K562 (cell line): ENCODE measurements around the gene UIMC1. TPM values are rescaled to one million over a fixed set of nuclear protein-coding genes. Genes with fewer than 3 reads are reported as not detected.
A peak's percentile ranks its signal among the peaks of the same experiment; 100 is the strongest.

Experiments used
- E2F6 ChIP-seq, 2 experiments: IDR thresholded peaks; 2 replicates each; pipeline ENCODE4 v1.6.1; 2011; ENCODE audit warnings: borderline replicate concordance in 1 of 2, control low read depth in 1 of 2, low read depth in 1 of 2, low read length in 1 of 2, mild to moderate bottlenecking in 1 of 2, mixed read lengths in 1 of 2, moderate library complexity in 1 of 2; ENCODE audit not compliant: insufficient read depth in 1 of 2, insufficient read length in 1 of 2, poor library complexity in 1 of 2, severe bottlenecking in 1 of 2; ENCODE audit errors: extremely low read depth in 1 of 2
- EP400 ChIP-seq: fragments of 450-650 bp; IDR thresholded peaks from 2 replicates; pipeline ENCODE4 v1.6.1; 2017; ENCODE audit warnings: antibody characterized with exemption, mild to moderate bottlenecking, moderate library complexity
- ID3 ChIP-seq, 2 experiments: fragments of 250-450 bp in 1 of 2; fragments of 450-650 bp in 1 of 2; sonication (Bioruptor Pico) in 1 of 2; IDR thresholded peaks; 2 replicates each; pipeline versions ENCODE4 v1.6.1 to v1.8.0; 2016 to 2021; ENCODE audit warnings: mild to moderate bottlenecking in 2 of 2, moderate library complexity in 2 of 2, missing compliant biosample characterization in 1 of 2, missing genetic modification characterization in 1 of 2
- MYBL2 ChIP-seq, 2 experiments: fragments of 450-650 bp in 1 of 2; sonication (generic) in 1 of 2; formaldehyde crosslinking in 1 of 2; IDR thresholded peaks; 2 replicates each; pipeline versions ENCODE4 v1.6.1 to v1.8.1; 2017 to 2022; ENCODE audit warnings: borderline replicate concordance in 1 of 2, inconsistent platforms in 1 of 2, low read depth in 1 of 2, mild to moderate bottlenecking in 1 of 2, missing genetic modification reagents in 1 of 2, moderate library complexity in 1 of 2
- ZBTB49 ChIP-seq: sonication (generic); formaldehyde crosslinking; IDR thresholded peaks from 2 replicates; pipeline ENCODE4 v1.8.0; 2022; ENCODE audit warnings: missing genetic modification reagents, mild to moderate bottlenecking, borderline replicate concordance
- ZNF174 ChIP-seq: fragments of 250-450 bp; sonication (Bioruptor Pico); IDR thresholded peaks from 2 replicates; pipeline ENCODE4 v1.4.0; 2020; ENCODE audit warnings: mild to moderate bottlenecking
- ZNF609 ChIP-seq: sonication (generic); formaldehyde crosslinking; IDR thresholded peaks from 2 replicates; pipeline ENCODE4 v1.8.1; 2023; ENCODE audit warnings: missing genetic modification reagents, mild to moderate bottlenecking, borderline replicate concordance
- polyA plus RNA-seq, 8 experiments: library from polyadenylated mRNA; depleted of rRNA in 4 of 8; stranded (reverse) in 5 of 8; unstranded in 3 of 8; fragments of >200 nt; fragmentation: Nextera tagmentation in 2 of 8; fragmentation: Illumina TruSeq in 1 of 8; extraction: Ambion mirVana in 2 of 8; extraction: Trizol in 1 of 8; gene quantifications; 2 replicates each; pipeline versions ENCODE4 v1.2.1 to v1.2.3, GENCODE V29; 2011 to 2014; ENCODE audit warnings: inconsistent platforms in 1 of 8, missing spikeins in 1 of 8
- total RNA-seq, 7 experiments: library from RNA; depleted of rRNA in 6 of 7; stranded (reverse); fragments of >200 nt in 6 of 7; fragmentation: Illumina TruSeq in 2 of 7; extraction: Trizol in 2 of 7; gene quantifications; 2 replicates each; pipeline versions ENCODE4 v1.2.1 to v1.2.3, GENCODE V29; 2011 to 2021; ENCODE audit warnings: low replicate concordance in 1 of 7
- TF ChIP-seq, protein P1 (sequence below): sonication (generic); formaldehyde crosslinking; IDR thresholded peaks from 2 replicates; pipeline ENCODE4 v1.8.1; 2023; ENCODE audit warnings: mild to moderate bottlenecking, missing genetic modification reagents
- TF ChIP-seq, protein P2 (sequence below): fragments of 250-450 bp; sonication (Bioruptor Pico); IDR thresholded peaks from 2 replicates; pipeline ENCODE4 v1.4.0; 2020; ENCODE audit warnings: mild to moderate bottlenecking, moderate library complexity

Gene UIMC1
- total and polyA plus RNA-seq, 9 of the 15 experiments (the other 6 are each of a cell fraction or from before 2014, with no cell fraction given): 14.9 to 51.7 (median 36.8) TPM

- no peak for TF ChIP-seq ZNF609
- TF ChIP-seq, protein P1, sequence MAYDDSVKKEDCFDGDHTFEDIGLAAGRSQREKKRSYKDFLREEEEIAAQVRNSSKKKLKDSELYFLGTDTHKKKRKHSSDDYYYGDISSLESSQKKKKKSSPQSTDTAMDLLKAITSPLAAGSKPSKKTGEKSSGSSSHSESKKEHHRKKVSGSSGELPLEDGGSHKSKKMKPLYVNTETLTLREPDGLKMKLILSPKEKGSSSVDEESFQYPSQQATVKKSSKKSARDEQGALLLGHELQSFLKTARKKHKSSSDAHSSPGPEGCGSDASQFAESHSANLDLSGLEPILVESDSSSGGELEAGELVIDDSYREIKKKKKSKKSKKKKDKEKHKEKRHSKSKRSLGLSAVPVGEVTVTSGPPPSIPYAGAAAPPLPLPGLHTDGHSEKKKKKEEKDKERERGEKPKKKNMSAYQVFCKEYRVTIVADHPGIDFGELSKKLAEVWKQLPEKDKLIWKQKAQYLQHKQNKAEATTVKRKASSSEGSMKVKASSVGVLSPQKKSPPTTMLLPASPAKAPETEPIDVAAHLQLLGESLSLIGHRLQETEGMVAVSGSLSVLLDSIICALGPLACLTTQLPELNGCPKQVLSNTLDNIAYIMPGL (CRISPR knock-in tag): no peak
- TF ChIP-seq EP400: peak; percentile 75
- TF ChIP-seq E2F6 (IDR thresholded peaks at IDR 0.05; ENCODE audit: borderline replicate concordance in 1 of 2, extremely low read depth in 1 of 2, insufficient read depth in 1 of 2, insufficient read length in 1 of 2, low read depth in 1 of 2, low read length in 1 of 2, poor library complexity in 1 of 2, severe bottlenecking in 1 of 2): peak in 1 of 2 experiments; percentile 29
- TF ChIP-seq ZBTB49 (CRISPR knock-in tag): no peak
- no peak for TF ChIP-seq ID3 (CRISPR knock-in tag; IDR thresholded peaks at IDR 0.05)
- TF ChIP-seq ID3 (tag; IDR thresholded peaks at IDR 0.05): peak; percentile 68; the same call in 1 of the 2 replicates
- TF ChIP-seq ZNF174 (CRISPR knock-in tag): 0 out of 2 replicates have a peak, but pooled peaks have one; percentile 48
- peak; percentile 89 for TF ChIP-seq MYBL2 (IDR thresholded peaks at IDR 0.05; ENCODE audit: low read depth)
- no peak for TF ChIP-seq MYBL2 (CRISPR knock-in tag; IDR thresholded peaks at IDR 0.05; ENCODE audit: borderline replicate concordance)
- TF ChIP-seq, protein P2, sequence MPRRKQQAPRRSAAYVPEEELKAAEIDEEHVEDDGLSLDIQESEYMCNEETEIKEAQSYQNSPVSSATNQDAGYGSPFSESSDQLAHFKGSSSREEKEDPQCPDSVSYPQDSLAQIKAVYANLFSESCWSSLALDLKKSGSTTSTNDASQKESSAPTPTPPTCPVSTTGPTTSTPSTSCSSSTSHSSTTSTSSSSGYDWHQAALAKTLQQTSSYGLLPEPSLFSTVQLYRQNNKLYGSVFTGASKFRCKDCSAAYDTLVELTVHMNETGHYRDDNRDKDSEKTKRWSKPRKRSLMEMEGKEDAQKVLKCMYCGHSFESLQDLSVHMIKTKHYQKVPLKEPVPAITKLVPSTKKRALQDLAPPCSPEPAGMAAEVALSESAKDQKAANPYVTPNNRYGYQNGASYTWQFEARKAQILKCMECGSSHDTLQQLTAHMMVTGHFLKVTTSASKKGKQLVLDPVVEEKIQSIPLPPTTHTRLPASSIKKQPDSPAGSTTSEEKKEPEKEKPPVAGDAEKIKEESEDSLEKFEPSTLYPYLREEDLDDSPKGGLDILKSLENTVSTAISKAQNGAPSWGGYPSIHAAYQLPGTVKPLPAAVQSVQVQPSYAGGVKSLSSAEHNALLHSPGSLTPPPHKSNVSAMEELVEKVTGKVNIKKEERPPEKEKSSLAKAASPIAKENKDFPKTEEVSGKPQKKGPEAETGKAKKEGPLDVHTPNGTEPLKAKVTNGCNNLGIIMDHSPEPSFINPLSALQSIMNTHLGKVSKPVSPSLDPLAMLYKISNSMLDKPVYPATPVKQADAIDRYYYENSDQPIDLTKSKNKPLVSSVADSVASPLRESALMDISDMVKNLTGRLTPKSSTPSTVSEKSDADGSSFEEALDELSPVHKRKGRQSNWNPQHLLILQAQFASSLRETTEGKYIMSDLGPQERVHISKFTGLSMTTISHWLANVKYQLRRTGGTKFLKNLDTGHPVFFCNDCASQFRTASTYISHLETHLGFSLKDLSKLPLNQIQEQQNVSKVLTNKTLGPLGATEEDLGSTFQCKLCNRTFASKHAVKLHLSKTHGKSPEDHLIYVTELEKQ: no peak
Observed at GRCh38 chr5:176994460-176995121, 12.0 kb downstream of the UIMC1 start (continued).
